GM21390 (cell line): Measurements from ENCODE around the gene RNF138.
"Not testable (repeated sequence)": the region's sequence is repeated elsewhere in the genome, so short reads cannot be mapped to it uniquely, and the experiment has no call there.

Experiments used
- ATAC-seq: cut with Tn5 transposase; IDR thresholded peaks from one replicate; pipeline ENCODE4 v1.9.1; 2021; ENCODE audit not compliant: unreplicated experiment

The RNF138 gene

DNA sequence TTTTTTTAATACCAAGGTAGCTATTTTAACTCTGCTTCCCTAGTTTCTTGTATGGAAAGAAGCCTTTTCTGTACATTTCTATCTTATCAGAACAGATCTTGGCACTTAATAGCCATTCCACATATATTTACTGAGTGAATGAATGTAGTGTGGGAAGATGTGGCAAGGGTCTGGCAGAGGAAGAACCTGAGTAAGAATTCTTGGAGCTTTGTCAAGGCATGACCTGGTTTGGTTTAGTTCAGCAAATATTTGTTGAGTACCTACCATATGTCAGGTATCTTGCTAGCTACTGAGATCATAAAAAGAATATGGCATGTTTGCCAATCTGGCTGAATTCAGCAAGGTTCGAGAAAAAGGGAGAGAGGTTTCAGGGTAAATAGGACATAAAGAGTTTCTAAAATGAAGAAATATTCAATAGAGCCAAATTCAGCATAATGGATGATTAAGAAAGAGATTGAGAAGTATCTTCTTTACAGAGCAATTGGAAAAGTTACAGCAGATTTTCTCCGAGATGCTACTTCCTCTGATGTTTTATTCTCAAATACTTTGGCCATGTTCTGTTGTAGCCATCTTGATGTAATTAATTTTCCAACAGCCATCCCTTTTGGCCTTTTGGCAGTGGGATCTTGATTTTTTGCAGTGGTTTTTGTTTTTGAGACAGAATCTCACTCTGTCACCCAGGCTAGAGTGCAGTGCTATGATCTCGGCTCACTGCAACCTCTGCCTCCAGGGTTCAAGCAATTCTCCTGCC lies 76.5 kb downstream of the RNF138 start:
- ATAC-seq: no peak

- ATAC-seq: no peak
These were observed 82.0 kb downstream of the RNF138 start for GRCh38 chr18:32173654-32174053.

- no peak for ATAC-seq
These were observed 83.0 kb downstream of the RNF138 start for GRCh38 chr18:32174719-32175118.

GRCh38 chr18:32175265-32175664 lies 83.6 kb downstream of the RNF138 start:
- ATAC-seq: no peak

GRCh38 chr18:32176745-32177144 lies 85.1 kb downstream of the RNF138 start:
- not testable (repeated sequence) for ATAC-seq

DNA sequence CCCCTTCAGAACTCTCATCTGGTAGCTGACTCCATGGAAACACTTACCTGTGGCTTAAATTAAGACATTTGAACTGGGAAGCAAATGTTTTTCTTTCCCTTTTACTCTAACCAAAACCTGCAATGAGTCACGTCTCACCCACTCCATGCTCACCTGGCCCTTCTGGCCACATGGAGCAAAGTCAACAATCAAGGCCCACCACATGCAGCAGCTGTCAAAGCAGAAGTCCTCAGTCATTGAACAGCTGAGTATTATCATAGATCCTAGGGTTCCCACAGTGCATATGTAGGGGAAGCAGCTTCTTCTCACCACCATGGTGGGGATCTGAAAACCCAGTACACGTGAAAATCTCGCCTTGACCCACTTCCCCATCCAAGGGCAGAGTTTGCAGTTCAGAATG lies 85.9 kb downstream of the RNF138 start:
- no peak for ATAC-seq
